GM12878 (cell line): ENCODE results near the gene VPS8.

Source experiments
- ATF2 ChIP-seq: IDR thresholded peaks from 2 replicates; pipeline ENCODE4 v1.6.1; 2012; ENCODE audit warnings: low read length, inconsistent platforms
- ATF7 ChIP-seq: fragments of 450-650 bp; IDR thresholded peaks from 2 replicates; pipeline ENCODE4 v1.6.1; 2016; ENCODE audit warnings: low read depth, mild to moderate bottlenecking
- CTCF ChIP-seq, 3 experiments: IDR thresholded peaks in 2 of 3; conservative IDR thresholded peaks in 1 of 3; 2 replicates each; pipeline ENCODE4 v1.5.1; 2011; ENCODE audit warnings: low read depth in 3 of 3, low read length in 3 of 3, mild to moderate bottlenecking in 3 of 3, control low read depth in 2 of 3, moderate library complexity in 2 of 3, inconsistent platforms in 1 of 3, mixed read lengths in 1 of 3; ENCODE audit not compliant: control insufficient read depth in 2 of 3, insufficient read depth in 1 of 3; ENCODE audit errors: extremely low read depth in 1 of 3
- EP300 ChIP-seq, 2 experiments: fragments of 150-350 bp in 1 of 2; IDR thresholded peaks; 2 replicates each; pipeline ENCODE4 v1.6.1; 2011 to 2012; ENCODE audit warnings: low read depth in 2 of 2, low read length in 2 of 2, borderline replicate concordance in 1 of 2, improper control_type of control experiment in 1 of 2, inconsistent platforms in 1 of 2; ENCODE audit not compliant: control insufficient read depth in 1 of 2
- EZH2 ChIP-seq: IDR thresholded peaks from 2 replicates; pipeline ENCODE4 v1.6.1; 2012; ENCODE audit warnings: low read depth, mild to moderate bottlenecking, control low read depth, inconsistent platforms, low read length, borderline replicate concordance; ENCODE audit not compliant: control insufficient read depth
- NFYB ChIP-seq: IDR thresholded peaks from 2 replicates; pipeline ENCODE4 v1.6.1; 2011; ENCODE audit warnings: low read depth, mild to moderate bottlenecking, low read length, improper control_type of control experiment, moderate library complexity; ENCODE audit not compliant: insufficient read depth
- NKRF ChIP-seq: fragments of 450-650 bp; conservative IDR thresholded peaks from 2 replicates; pipeline ENCODE4 v1.6.1; 2017; ENCODE audit warnings: mild to moderate bottlenecking, moderate library complexity
- POLR2A ChIP-seq: IDR thresholded peaks from 2 replicates; pipeline ENCODE4 v1.6.1; 2011; ENCODE audit warnings: low read depth, mild to moderate bottlenecking, low read length
- POLR2AphosphoS5 ChIP-seq: IDR thresholded peaks from 2 replicates; pipeline ENCODE4 v1.6.1; 2011; ENCODE audit warnings: mild to moderate bottlenecking, low read length, inconsistent platforms
- PRDM15 ChIP-seq: fragments of 450-650 bp; formaldehyde crosslinking; IDR thresholded peaks from 2 replicates; pipeline ENCODE4 v1.4.0; 2020; ENCODE audit warnings: mild to moderate bottlenecking, moderate library complexity
- RB1 ChIP-seq: fragments of 450-650 bp; formaldehyde crosslinking; IDR thresholded peaks from 2 replicates; pipeline ENCODE4 v1.6.1; 2017; ENCODE audit warnings: mild to moderate bottlenecking, borderline replicate concordance
- RFX5 ChIP-seq: IDR thresholded peaks from 2 replicates; pipeline ENCODE4 v1.6.1; 2011; ENCODE audit warnings: low read depth, low read length, improper control_type of control experiment
- TAF1 ChIP-seq: IDR thresholded peaks from 2 replicates; pipeline ENCODE4 v1.6.1; 2011; ENCODE audit warnings: mild to moderate bottlenecking, low read depth, low read length, borderline replicate concordance
- ZBTB33 ChIP-seq: fragments of 450-650 bp; IDR thresholded peaks from 2 replicates; pipeline ENCODE4 v1.6.1; 2017; ENCODE audit warnings: mild to moderate bottlenecking

GRCh38 chr3:185093116-185093515 lies 281.1 kb downstream of the VPS8 start:
- TF ChIP-seq CTCF (IDR thresholded peaks at IDR 0.05 in 2 of 3, conservative IDR thresholded peaks at IDR 0.05 in 1 of 3; ENCODE audit: control insufficient read depth in 2 of 3, extremely low read depth in 1 of 3, insufficient read depth in 1 of 3, low read depth in 3 of 3, low read length in 3 of 3): no peak
- no peak for TF ChIP-seq ATF7
- no peak for TF ChIP-seq NKRF
- TF ChIP-seq EP300 (IDR thresholded peaks at IDR 0.05; ENCODE audit: borderline replicate concordance in 1 of 2, control insufficient read depth in 1 of 2, low read depth in 2 of 2, low read length in 2 of 2): no peak
- no peak for TF ChIP-seq POLR2A
- TF ChIP-seq POLR2AphosphoS5: no peak
- no peak for TF ChIP-seq TAF1
- no peak for TF ChIP-seq ATF2
- no peak for TF ChIP-seq NFYB
- no peak for TF ChIP-seq ZBTB33
- no peak for TF ChIP-seq RFX5
- no peak for TF ChIP-seq RB1
- no peak for TF ChIP-seq PRDM15 (CRISPR knock-in tag)
- TF ChIP-seq EZH2: no peak
